Right lung (tissue), 5 donors: Measurements from ENCODE around the gene SLC2A1. TPM values are rescaled to one million over a fixed set of nuclear protein-coding genes. Genes with fewer than 3 reads are reported as not detected.

Source experiments
- DNase-seq, 2 donors: peaks; one replicate each; pipeline ENCODE4 v3.0.0-alpha.2; 2013
- polyA plus RNA-seq, 5 donors: library from polyadenylated mRNA; unstranded; fragments of 120-200 nt; gene quantifications; one replicate each; pipeline versions ENCODE4 v1.2.1 to v1.2.3, GENCODE V29; 2013; ENCODE audit warnings: inconsistent platforms in 1 of 5, low replicate concordance in 1 of 5; ENCODE audit not compliant: insufficient read length in 5 of 5, insufficient read depth in 1 of 5

Gene SLC2A1
- polyA plus RNA-seq, 5 donors, result 39.3 to 105 (median 64.2) TPM

- no peak for DNase-seq
These were observed 2.8 kb upstream of the SLC2A1 start for GRCh38 chr1:42961312-42962091.

DNA sequence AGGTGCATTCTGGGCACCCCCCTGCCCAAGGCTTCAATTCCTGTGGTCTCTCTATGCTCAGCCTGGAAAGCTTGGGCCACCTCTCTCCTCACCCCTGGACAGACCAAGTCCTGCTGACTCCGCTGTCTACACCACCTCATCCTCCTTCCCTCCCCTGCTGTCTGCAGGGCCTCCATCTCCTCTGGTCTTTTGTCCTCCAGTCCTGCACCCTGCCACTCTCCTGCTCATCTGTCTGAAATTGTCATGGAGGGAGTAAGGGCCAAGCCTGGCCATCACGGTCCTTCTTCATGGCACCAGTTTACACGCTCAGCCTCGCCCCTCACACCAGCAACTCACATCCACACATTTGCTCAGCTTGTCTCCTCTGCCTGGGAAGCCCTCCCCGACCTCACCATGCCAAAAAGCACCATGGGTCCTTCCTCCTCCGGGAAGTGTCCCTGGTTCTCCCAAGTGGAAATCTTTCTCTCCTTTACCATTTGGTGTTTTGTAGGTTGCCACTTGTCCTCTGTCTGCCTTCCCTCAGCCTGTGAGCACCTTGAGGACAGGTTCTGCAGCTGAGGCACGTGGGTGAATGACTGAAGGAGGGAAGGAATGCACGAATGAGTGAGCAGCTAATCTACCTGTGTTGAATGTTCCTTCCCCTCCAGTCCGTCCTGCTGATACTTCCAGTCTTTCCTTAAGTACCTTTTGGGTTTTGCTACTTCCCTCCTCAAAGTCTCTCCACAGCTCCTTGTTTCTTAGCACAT is 2.1 kb upstream of the SLC2A1 start:
- DNase-seq, result no peak

DNA sequence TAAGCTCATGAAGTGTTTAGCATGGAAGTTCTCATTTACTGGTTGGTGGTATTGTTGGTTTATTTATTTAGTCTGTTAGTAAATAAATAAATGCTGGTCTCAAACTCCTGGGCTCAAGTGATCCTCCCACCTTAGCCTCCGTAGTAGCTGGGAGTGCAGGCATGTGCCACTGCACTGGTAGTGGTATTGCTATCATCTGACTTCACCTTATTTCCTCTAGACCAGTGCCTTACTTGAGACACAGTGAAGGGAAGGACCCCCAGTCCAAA is 1.4 kb upstream of the SLC2A1 start:
- DNase-seq, result no peak

DNA sequence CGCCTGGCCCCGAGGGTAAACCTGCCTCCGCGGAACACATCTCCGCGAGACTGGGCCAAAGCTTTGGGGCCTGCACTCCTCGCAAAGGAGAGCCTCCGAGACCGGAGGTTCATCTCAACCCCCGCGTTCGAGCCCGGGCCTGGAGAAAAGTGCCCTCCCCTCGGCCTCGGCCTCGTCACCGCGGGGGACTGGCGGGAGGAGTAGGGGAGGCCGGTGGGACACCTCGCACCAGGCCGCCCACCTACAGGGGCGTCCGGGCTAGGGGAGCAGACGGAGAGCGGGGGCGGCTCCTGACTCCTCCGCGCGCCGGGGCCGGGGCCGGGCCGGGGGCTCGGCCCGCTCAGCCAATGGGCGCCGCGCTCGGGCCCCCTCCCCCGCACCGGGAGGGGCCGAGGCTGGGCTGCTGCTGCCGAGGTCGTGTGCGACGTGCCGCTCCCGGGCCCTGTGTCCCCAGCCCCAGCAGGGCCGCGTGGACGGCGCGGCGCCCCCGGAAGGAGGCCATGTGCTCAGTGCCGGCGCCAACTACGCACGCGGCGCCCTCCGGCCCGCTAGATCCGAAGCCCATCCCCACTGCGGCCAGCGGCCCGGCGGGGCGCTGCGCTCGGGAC is 684 bp downstream of the SLC2A1 start:
- peak; percentile 81 to 87 for DNase-seq

DNA sequence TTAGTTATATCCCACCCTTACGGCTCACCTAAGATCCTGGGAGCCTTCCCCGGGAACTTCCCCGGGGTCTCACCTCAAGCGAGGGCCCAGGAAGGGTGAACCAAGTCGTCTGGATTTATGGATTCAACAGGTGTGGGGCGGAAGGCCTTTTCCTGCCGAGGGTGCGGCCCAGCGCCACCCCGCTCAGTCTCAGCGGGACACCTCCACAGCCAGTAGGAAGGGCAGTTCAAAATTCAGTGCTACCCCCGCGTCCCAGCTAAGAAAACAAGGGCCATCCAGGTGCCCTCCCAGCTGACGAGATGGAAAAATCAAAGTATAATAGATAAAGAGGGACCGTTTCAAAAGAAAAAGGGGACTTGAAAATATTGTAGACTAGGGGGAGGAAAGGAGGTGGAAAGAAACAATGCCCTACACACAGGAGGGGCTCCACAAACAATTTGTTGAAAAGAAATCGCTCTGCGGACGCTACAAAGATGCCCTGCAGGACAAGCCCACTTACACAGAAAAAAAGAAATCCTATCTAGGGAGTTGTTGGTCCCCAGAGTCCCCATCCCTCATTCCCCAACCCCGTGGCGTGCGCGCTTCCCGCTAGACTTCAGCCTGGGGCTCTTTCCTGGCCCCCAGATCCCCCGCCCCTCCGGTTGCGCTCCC is 1.3 kb downstream of the SLC2A1 start:
- no peak for DNase-seq

GRCh38 chr1:42956739-42957138 is 1.9 kb downstream of the SLC2A1 start:
- DNase-seq, result no peak

- no peak for DNase-seq
These were observed 3.2 kb downstream of the SLC2A1 start for GRCh38 chr1:42955311-42956063.

DNA sequence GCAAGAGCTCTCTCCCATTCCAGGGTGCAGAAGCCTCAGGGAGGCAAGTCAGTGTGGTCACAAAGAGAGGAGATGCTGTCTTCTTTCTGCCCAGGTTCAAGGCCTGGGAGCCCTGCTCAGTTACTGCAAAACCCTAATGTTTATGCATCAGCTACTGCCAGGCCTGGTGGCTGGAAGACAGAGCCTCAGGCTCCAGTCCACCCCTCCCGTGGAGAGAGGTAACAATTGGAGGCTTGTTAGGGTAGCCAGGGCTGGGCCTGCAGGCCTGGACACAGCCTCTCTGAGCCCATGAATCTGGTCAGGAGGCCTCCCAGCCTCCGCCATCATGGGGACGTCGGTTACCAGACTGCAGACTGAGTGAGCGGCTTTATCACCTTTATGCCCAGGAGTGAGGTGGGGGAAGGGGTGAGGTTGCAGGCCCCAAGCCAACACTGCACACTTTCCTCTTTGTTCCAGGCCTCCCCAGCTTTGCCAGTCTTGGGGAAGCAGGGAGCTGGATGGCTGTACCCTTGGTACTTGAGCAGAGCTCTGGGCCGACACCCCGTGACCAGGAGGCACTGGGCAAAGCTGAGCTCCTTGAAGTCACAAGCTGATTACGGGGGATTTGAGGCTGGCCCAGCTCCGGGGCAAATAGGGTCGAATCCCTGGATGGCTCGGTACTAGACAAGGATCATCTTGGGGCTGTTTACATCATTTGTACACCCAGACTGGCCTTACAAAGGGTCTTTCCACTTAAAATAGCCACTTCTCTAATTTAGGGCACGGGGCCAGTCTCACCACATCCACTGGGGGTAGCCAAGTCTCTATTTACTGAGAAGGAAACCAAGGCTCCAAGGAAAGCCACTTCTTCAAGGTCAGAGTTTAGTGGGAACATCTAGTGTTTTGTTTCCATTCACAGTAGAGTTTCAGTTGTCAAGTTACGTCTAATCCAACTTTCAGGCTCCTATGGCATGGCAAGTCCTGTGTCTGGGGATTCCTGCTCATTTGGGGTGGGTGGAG is 5.2 kb downstream of the SLC2A1 start:
- DNase-seq, result no peak

DNA sequence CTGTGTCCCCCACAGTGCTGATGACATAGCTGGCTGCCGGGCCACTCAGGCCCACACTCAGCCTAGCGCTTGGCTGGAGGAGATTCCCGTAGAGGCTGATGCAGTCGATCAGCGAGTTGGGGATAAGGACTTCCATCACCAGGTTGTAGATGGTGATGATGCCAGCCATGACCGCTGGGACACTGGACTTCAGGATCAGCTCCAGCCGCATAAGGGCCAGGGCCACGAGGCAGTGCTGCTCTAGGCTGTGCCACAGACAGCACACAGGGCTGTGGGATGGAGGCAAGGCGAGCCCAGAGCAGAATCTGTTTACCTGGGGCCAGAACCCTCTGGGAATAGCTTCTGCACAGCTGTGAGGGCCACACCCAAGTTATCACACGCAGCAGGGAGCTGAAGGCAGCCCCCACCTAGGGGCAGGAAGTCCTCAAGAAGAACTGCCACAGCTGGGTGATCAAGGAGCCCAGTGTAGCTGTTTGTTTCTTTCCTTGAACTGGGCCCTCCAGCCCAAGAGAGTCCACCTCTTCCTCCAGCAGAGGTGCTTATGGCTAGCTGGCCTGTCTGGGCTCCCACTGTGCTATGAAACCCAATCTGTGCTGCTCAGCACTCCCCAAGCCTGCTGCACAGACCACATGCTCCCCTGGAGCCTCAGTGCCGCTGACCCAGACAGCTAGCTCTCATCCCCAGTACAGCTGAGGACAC is 6.2 kb downstream of the SLC2A1 start:
- DNase-seq, result no peak

GRCh38 chr1:42951588-42951987 is 7.1 kb downstream of the SLC2A1 start:
- DNase-seq, result no peak

DNA sequence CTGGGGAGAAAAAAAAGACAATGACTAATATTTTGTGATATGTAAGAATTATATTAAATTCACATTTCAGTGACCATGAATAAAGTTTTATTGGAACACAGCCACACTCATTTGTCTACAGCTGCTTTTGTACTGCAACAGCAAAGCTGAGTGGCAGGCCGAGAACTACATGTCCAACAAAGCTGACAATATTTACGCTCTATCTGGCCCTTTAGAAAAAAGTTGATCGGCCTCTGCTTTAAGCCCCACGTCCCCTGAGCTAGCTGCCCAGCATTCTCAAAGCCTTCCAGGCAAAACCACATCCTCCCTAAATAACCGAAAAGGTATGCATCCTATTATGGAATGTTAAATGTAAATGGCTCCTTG is 8.6 kb downstream of the SLC2A1 start:
- no peak for DNase-seq

- DNase-seq, result no peak
These were observed 9.2 kb downstream of the SLC2A1 start for GRCh38 chr1:42949312-42950115.

DNA sequence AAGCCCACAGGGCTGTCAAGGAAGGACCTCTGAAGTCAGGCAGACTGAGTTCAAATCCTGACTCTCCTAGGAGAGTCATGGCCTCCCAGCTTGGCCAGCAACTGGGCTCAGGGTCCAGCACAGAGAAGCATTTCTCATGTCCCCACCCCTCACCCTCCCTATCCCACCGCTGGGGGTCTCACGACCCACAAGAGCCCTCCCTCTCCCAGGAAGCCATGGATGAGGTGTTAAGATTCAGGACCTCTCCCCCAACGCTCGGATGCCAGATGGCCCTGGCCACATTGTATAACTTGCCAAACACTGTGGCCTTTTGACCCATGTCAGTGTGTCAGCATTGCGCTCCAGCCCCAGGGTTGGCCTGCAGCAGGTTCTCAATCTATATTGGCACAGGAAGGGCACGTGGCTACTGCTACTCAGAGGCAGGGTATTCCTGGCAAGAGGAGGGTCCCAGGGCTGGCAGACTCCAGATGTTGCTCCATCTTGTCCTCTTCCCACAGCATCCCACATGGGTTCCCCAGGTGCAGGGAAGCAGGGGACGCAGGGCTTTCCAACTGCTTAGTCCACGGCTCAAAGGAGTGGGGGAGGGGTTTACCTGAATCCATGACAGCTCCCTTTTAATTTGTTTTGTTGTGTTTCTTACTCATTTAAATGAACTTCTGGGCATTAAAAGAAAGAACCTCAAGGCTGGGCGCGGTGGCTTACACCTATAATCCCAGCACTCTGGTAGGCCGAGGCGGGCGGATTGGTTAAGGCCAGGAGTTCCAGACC is 10.5 kb downstream of the SLC2A1 start:
- DNase-seq, result no peak

DNA sequence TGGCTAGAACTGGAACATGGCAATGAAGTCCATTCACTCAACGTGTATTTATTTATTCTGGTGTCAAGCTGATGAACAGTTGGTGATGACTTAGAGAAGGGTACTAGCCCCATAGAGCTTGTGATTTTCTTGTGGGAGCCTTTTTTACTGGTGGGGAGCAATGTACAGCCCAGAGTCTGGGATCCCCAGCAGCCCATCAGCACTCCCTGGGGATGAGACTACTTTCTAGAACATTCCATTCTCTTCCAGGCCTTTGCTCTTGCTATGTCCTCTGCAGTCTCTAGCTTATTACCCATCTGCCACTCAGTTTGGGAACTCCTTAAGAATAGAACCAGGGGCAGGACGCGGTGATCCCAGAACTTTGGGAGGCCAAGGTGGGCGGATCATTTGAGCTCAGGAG is 11.6 kb downstream of the SLC2A1 start:
- DNase-seq, result no peak

- no peak for DNase-seq
These were observed 12.4 kb downstream of the SLC2A1 start for GRCh38 chr1:42946120-42946898.

DNA sequence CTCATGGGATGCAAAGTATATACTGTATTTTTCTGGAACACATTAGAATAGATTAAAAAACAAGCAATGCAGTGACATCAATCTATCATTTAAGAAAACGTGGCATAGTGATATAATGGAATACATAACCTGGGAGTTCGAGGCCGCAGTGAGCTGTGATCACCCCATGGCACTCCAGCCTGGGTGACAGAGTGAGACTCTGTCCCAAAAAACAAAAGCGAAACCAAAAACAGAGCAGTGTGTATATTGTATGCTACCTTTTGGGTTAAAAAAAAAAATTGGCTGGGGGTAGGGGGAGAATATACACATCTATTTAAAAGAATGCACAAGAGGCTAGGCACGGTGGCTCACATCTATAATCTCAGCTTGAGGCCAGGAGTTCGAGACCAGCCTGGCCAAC is 13.5 kb downstream of the SLC2A1 start:
- DNase-seq, result no peak

- DNase-seq, result no peak
These were observed 14.3 kb downstream of the SLC2A1 start for GRCh38 chr1:42944246-42944928.
